HG03432 (cell line): Measurements from ENCODE around the gene SRGAP1.
A peak's percentile ranks its signal among the peaks of the same experiment; 100 is the strongest.
"Not testable (repeated sequence)": the region's sequence is repeated elsewhere in the genome, so short reads cannot be mapped to it uniquely, and the experiment has no call there.

Experiments
- ATAC-seq: cut with Tn5 transposase; IDR thresholded peaks from one replicate; pipeline ENCODE4 v1.9.1; 2021; ENCODE audit warnings: mild to moderate bottlenecking, moderate library complexity; ENCODE audit not compliant: unreplicated experiment

The SRGAP1 gene

GRCh38 chr12:64187370-64187769 lies 342.9 kb downstream of the SRGAP1 start:
- no peak for ATAC-seq

GRCh38 chr12:64187794-64188193 lies 343.3 kb downstream of the SRGAP1 start:
- ATAC-seq = no peak

- ATAC-seq = no peak
These were observed 345.0 kb downstream of the SRGAP1 start for GRCh38 chr12:64189530-64189929.

GRCh38 chr12:64190140-64190539 lies 345.6 kb downstream of the SRGAP1 start:
- ATAC-seq = no peak

- peak; percentile 98 for ATAC-seq
These were observed 348.3 kb downstream of the SRGAP1 start for GRCh38 chr12:64192644-64193444.

- no peak for ATAC-seq
These were observed 349.4 kb downstream of the SRGAP1 start for GRCh38 chr12:64193931-64194330.

- no peak for ATAC-seq
These were observed 350.0 kb downstream of the SRGAP1 start for GRCh38 chr12:64194333-64195149.

- not testable (repeated sequence) for ATAC-seq
These were observed 351.3 kb downstream of the SRGAP1 start for GRCh38 chr12:64195841-64196240.

- no peak for ATAC-seq
These were observed 358.5 kb downstream of the SRGAP1 start for GRCh38 chr12:64203036-64203435.

- ATAC-seq = no peak
These were observed 359.3 kb downstream of the SRGAP1 start for GRCh38 chr12:64203775-64204174.

GRCh38 chr12:64205542-64205941 lies 361.0 kb downstream of the SRGAP1 start:
- no peak for ATAC-seq

- no peak for ATAC-seq
These were observed 363.0 kb downstream of the SRGAP1 start for GRCh38 chr12:64207453-64207852.
